Central memory CD8-positive, alpha-beta T cell (primary cell): ENCODE results near the gene FAM83F.

Source experiments
- ATAC-seq: fragments of 150-1000 bp; cut with Tn5 transposase; replicated peaks from 2 replicates; pipeline ENCODE4 v1.10.0; 2022; ENCODE audit warnings: mild to moderate bottlenecking, moderate FRiP score, moderate number of reproducible peaks; ENCODE audit not compliant: poor library complexity, severe bottlenecking; ENCODE audit errors: extremely low read depth
- DNase-seq, 2 donors: peaks; one replicate each; pipeline ENCODE4 v3.0.0; 2021; ENCODE audit warnings: low spot score in 2 of 2
- H3K27ac Mint-ChIP-seq: one replicate; pipeline ENCODE4 v1.8.0; 2022; ENCODE audit warnings: low read depth, mild to moderate bottlenecking, moderate library complexity, mixed read lengths
- H3K27me3 Mint-ChIP-seq: one replicate; pipeline ENCODE4 v1.8.0; 2022; ENCODE audit warnings: mixed read lengths
- H3K36me3 Mint-ChIP-seq: one replicate; pipeline ENCODE4 v1.8.0; 2022; ENCODE audit warnings: mild to moderate bottlenecking, moderate library complexity, mixed read lengths; ENCODE audit not compliant: insufficient read depth
- H3K4me1 Mint-ChIP-seq: one replicate; pipeline ENCODE4 v1.8.0; 2022; ENCODE audit warnings: mixed read lengths
- H3K4me3 Mint-ChIP-seq: one replicate; pipeline ENCODE4 v1.8.0; 2022; ENCODE audit warnings: mild to moderate bottlenecking, moderate library complexity, mixed read lengths
- H3K9me3 Mint-ChIP-seq: one replicate; pipeline ENCODE4 v1.8.0; 2022; ENCODE audit warnings: mixed read lengths

Gene FAM83F

GRCh38 chr22:39970742-39971141, 24.0 kb upstream of the FAM83F start:
- peaks cover 75% of the 10 kb centered on the region for H3K36me3 Mint-ChIP-seq
- no peaks in the 10 kb centered on the region for H3K27me3 Mint-ChIP-seq
- peaks cover 22% of the 10 kb centered on the region for H3K4me1 Mint-ChIP-seq

GRCh38 chr22:39972641-39973040, 22.1 kb upstream of the FAM83F start:
- Mint-ChIP-seq H3K27me3 (no peaks in the 10 kb centered on the region), H3K27ac (peak overlapping the region; percentile 79)
- DNase-seq = no peak

More at GRCh38 chr22:39970742-39971141, 24.0 kb upstream of the FAM83F start:
- DNase-seq (no peak), ATAC-seq (no peak)
- no peak overlapping the region for H3K4me3 Mint-ChIP-seq
- no peaks in the 10 kb centered on the region for H3K9me3 Mint-ChIP-seq
- H3K27ac Mint-ChIP-seq = no peak overlapping the region

GRCh38 chr22:39973656-39974055, 21.1 kb upstream of the FAM83F start:
- Mint-ChIP-seq H3K9me3 (no peaks in the 10 kb centered on the region), H3K27ac (no peak overlapping the region), H3K36me3 (peaks cover 61% of the 10 kb centered on the region), H3K27me3 (no peaks in the 10 kb centered on the region), H3K4me3 (no peak overlapping the region), H3K4me1 (peaks cover 21% of the 10 kb centered on the region)
- ATAC-seq (no peak), DNase-seq (no peak)

More at GRCh38 chr22:39972641-39973040, 22.1 kb upstream of the FAM83F start:
- H3K4me1 Mint-ChIP-seq = peaks cover 22% of the 10 kb centered on the region
- peaks cover 66% of the 10 kb centered on the region for H3K36me3 Mint-ChIP-seq
- H3K9me3 Mint-ChIP-seq = no peaks in the 10 kb centered on the region
- H3K4me3 Mint-ChIP-seq = no peak overlapping the region
- no peak for ATAC-seq

- no peak for DNase-seq
- no peak for ATAC-seq
- Mint-ChIP-seq H3K27ac (no peak overlapping the region), H3K9me3 (no peaks in the 10 kb centered on the region), H3K36me3 (peaks cover 57% of the 10 kb centered on the region), H3K27me3 (no peaks in the 10 kb centered on the region), H3K4me3 (no peak overlapping the region), H3K4me1 (peaks cover 17% of the 10 kb centered on the region)
These were observed 20.7 kb upstream of the FAM83F start for GRCh38 chr22:39974065-39974464.

- Mint-ChIP-seq H3K9me3 (no peaks in the 10 kb centered on the region), H3K36me3 (peaks cover 25% of the 10 kb centered on the region), H3K27ac (no peak overlapping the region), H3K4me1 (peaks cover 19% of the 10 kb centered on the region), H3K4me3 (no peak overlapping the region), H3K27me3 (no peaks in the 10 kb centered on the region)
- DNase-seq (no peak), ATAC-seq (no peak)
These were observed 15.7 kb upstream of the FAM83F start for GRCh38 chr22:39979048-39979447.

GRCh38 chr22:39979458-39979857, 15.3 kb upstream of the FAM83F start:
- no peak for ATAC-seq
- Mint-ChIP-seq H3K36me3 (peaks cover 25% of the 10 kb centered on the region), H3K4me3 (no peak overlapping the region), H3K4me1 (peaks cover 21% of the 10 kb centered on the region), H3K9me3 (no peaks in the 10 kb centered on the region), H3K27me3 (no peaks in the 10 kb centered on the region), H3K27ac (no peak overlapping the region)
- no peak for DNase-seq

GRCh38 chr22:39980596-39980995, 14.2 kb upstream of the FAM83F start:
- ATAC-seq (no peak), DNase-seq (no peak)
- no peaks in the 10 kb centered on the region for H3K27me3 Mint-ChIP-seq
- H3K4me1 Mint-ChIP-seq = peaks cover 21% of the 10 kb centered on the region
- peak overlapping the region; percentile 69 for H3K27ac Mint-ChIP-seq
- H3K9me3 Mint-ChIP-seq = no peaks in the 10 kb centered on the region
- no peak overlapping the region for H3K4me3 Mint-ChIP-seq
- peaks cover 18% of the 10 kb centered on the region for H3K36me3 Mint-ChIP-seq

- H3K27ac Mint-ChIP-seq = peak overlapping the region; percentile 1
These were observed 11.4 kb upstream of the FAM83F start for GRCh38 chr22:39983346-39983745.

GRCh38 chr22:39984006-39984405, 10.7 kb upstream of the FAM83F start:
- no peaks in the 10 kb centered on the region for H3K9me3 Mint-ChIP-seq
- DNase-seq (no peak), ATAC-seq (no peak)
- H3K4me3 Mint-ChIP-seq = no peak overlapping the region
- H3K27me3 Mint-ChIP-seq = peaks cover 10% of the 10 kb centered on the region
- H3K4me1 Mint-ChIP-seq = peaks cover 29% of the 10 kb centered on the region
- peaks cover 24% of the 10 kb centered on the region for H3K36me3 Mint-ChIP-seq
- H3K27ac Mint-ChIP-seq = peak overlapping the region; percentile 1

More at GRCh38 chr22:39983346-39983745, 11.4 kb upstream of the FAM83F start:
- no peak for DNase-seq
- ATAC-seq = no peak
- H3K36me3 Mint-ChIP-seq = peaks cover 18% of the 10 kb centered on the region
- peaks cover 23% of the 10 kb centered on the region for H3K4me1 Mint-ChIP-seq
- H3K27me3 Mint-ChIP-seq = peaks cover 4% of the 10 kb centered on the region
- H3K9me3 Mint-ChIP-seq = no peaks in the 10 kb centered on the region
- H3K4me3 Mint-ChIP-seq = no peak overlapping the region

GRCh38 chr22:39984746-39985145, 10.0 kb upstream of the FAM83F start:
- no peak for DNase-seq
- peaks cover 18% of the 10 kb centered on the region for H3K27me3 Mint-ChIP-seq
- H3K9me3 Mint-ChIP-seq = no peaks in the 10 kb centered on the region
- H3K27ac Mint-ChIP-seq = no peak overlapping the region
- peaks cover 25% of the 10 kb centered on the region for H3K4me1 Mint-ChIP-seq
- H3K36me3 Mint-ChIP-seq = peaks cover 23% of the 10 kb centered on the region
- ATAC-seq = no peak
- H3K4me3 Mint-ChIP-seq = no peak overlapping the region

GRCh38 chr22:39985383-39986035, 9.2 kb upstream of the FAM83F start:
- Mint-ChIP-seq H3K9me3 (no peaks in the 10 kb centered on the region), H3K36me3 (peaks cover 19% of the 10 kb centered on the region), H3K4me3 (no peak overlapping the region), H3K27me3 (peaks cover 22% of the 10 kb centered on the region), H3K27ac (peak overlapping the region; percentile 14), H3K4me1 (peaks cover 19% of the 10 kb centered on the region)
- ATAC-seq (no peak), DNase-seq (no peak)

GRCh38 chr22:39988386-39989114, 6.2 kb upstream of the FAM83F start:
- DNase-seq (no peak), ATAC-seq (no peak)
- Mint-ChIP-seq H3K27me3 (peaks cover 44% of the 10 kb centered on the region), H3K4me1 (peaks cover 18% of the 10 kb centered on the region), H3K4me3 (peak overlapping the region; percentile 6), H3K9me3 (no peaks in the 10 kb centered on the region), H3K27ac (peak overlapping the region; percentile 45), H3K36me3 (peaks cover 18% of the 10 kb centered on the region)

- H3K27ac Mint-ChIP-seq = no peak overlapping the region
- peaks cover 52% of the 10 kb centered on the region for H3K27me3 Mint-ChIP-seq
- no peak for DNase-seq
These were observed 5.1 kb upstream of the FAM83F start for GRCh38 chr22:39989633-39990032.

More at GRCh38 chr22:39989633-39990032, 5.1 kb upstream of the FAM83F start:
- ATAC-seq = no peak
- Mint-ChIP-seq H3K4me3 (no peak overlapping the region), H3K9me3 (no peaks in the 10 kb centered on the region), H3K36me3 (peaks cover 16% of the 10 kb centered on the region), H3K4me1 (peaks cover 17% of the 10 kb centered on the region)
